HEK293T (cell line): ENCODE data around the gene KCTD14.
"Not testable (repeated sequence)": the region's sequence is repeated elsewhere in the genome, so short reads cannot be mapped to it uniquely, and the experiment has no call there.

Experiments
- CTCF ChIA-PET: fragments of 350-600 bp; formaldehyde crosslinking; extraction: SDS; loops from one replicate; lab custom pipeline; 2021; ENCODE audit warnings: antibody characterized with exemption, inconsistent platforms; lab: Yijun Ruan, JAX
- POLR2A ChIA-PET: fragments of 350-600 bp; formaldehyde crosslinking; extraction: SDS; loops from one replicate; lab custom pipeline; 2020; ENCODE audit warnings: antibody characterized with exemption, inconsistent platforms; lab: Yijun Ruan, JAX
- DNase-seq: peaks from one replicate; pipeline ENCODE4 v3.0.0; 2012; ENCODE audit warnings: mixed read lengths; ENCODE audit errors: extremely low spot score
- ARNT ChIP-seq: fragments of 450-650 bp; IDR thresholded peaks from 2 replicates; pipeline ENCODE4 v1.6.1; 2017; ENCODE audit warnings: mild to moderate bottlenecking
- BHLHE40 ChIP-seq: fragments of 450-650 bp; IDR thresholded peaks from 2 replicates; pipeline ENCODE4 v1.6.1; 2016; ENCODE audit warnings: mild to moderate bottlenecking, moderate library complexity, borderline replicate concordance
- CTBP1 ChIP-seq: fragments of 450-650 bp; IDR thresholded peaks from 2 replicates; pipeline ENCODE4 v1.6.1; 2016; ENCODE audit warnings: borderline replicate concordance
- ELF4 ChIP-seq: fragments of 450-650 bp; IDR thresholded peaks from 2 replicates; pipeline ENCODE4 v1.6.1; 2017; ENCODE audit warnings: antibody characterized with exemption
- FOXA1 ChIP-seq: fragments of 450-650 bp; IDR thresholded peaks from 2 replicates; pipeline ENCODE4 v1.6.1; 2016; ENCODE audit warnings: mild to moderate bottlenecking
- FOXK2 ChIP-seq: fragments of 450-650 bp; IDR thresholded peaks from 2 replicates; pipeline ENCODE4 v1.6.1; 2016; ENCODE audit warnings: mild to moderate bottlenecking
- FOXM1 ChIP-seq: fragments of 450-650 bp; IDR thresholded peaks from 2 replicates; pipeline ENCODE4 v1.6.1; 2017; ENCODE audit warnings: mild to moderate bottlenecking, borderline replicate concordance
- HDGF ChIP-seq: fragments of 450-650 bp; IDR thresholded peaks from 2 replicates; pipeline ENCODE4 v1.6.1; 2017; ENCODE audit warnings: antibody characterized with exemption, borderline replicate concordance
- L3MBTL2 ChIP-seq: fragments of 450-650 bp; conservative IDR thresholded peaks from 2 replicates; pipeline ENCODE4 v1.6.1; 2016; ENCODE audit warnings: mild to moderate bottlenecking
- LEF1 ChIP-seq: fragments of 450-650 bp; IDR thresholded peaks from 2 replicates; pipeline ENCODE4 v1.6.1; 2017; ENCODE audit warnings: mild to moderate bottlenecking, borderline replicate concordance
- NFRKB ChIP-seq: fragments of 450-650 bp; IDR thresholded peaks from 2 replicates; pipeline ENCODE4 v1.6.1; 2016; ENCODE audit warnings: mild to moderate bottlenecking, moderate library complexity
- SP1 ChIP-seq: fragments of 450-650 bp; IDR thresholded peaks from 2 replicates; pipeline ENCODE4 v1.6.1; 2017
- SUZ12 ChIP-seq: fragments of 450-650 bp; IDR thresholded peaks from 2 replicates; pipeline ENCODE4 v1.6.1; 2016; ENCODE audit warnings: mild to moderate bottlenecking
- TARDBP ChIP-seq: fragments of 450-650 bp; IDR thresholded peaks from 2 replicates; pipeline ENCODE4 v1.6.1; 2016
- ZNF384 ChIP-seq: fragments of 450-650 bp; IDR thresholded peaks from 2 replicates; pipeline ENCODE4 v1.6.1; 2016
- TF ChIP-seq, protein P1 (sequence below): fragments of 450-650 bp; IDR thresholded peaks from 2 replicates; pipeline ENCODE4 v1.6.1; 2016

The KCTD14 gene

DNA sequence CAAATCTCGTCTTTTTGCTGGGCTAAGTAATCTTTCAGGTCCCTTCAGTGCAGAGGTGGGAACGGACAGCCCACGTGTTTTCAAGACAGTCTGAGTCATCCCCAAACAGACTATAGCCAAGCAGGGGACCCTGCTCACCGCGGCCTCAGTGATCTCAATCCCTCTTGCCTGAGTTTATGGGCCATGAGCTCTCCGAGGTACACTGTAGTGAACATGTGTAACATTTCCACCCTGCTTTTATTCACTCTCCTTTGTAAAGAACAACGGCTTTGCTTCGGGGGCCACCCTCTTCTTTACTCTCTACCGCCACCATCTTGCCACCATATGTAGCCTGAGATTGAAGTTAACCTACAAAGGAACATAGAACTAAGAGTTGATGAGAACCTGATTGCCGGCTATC lies 11.5 kb upstream of the KCTD14 start:
- no peak for TF ChIP-seq ZNF384
- TF ChIP-seq L3MBTL2: no peak
- TF ChIP-seq SP1: no peak
- TF ChIP-seq NFRKB: no peak
- TF ChIP-seq LEF1: no peak
- TF ChIP-seq HDGF: no peak
- TF ChIP-seq FOXA1: no peak
- no peak for TF ChIP-seq FOXM1
- ChIA-PET POLR2A (no interaction called here), CTCF (interaction anchor here (1.2 to 2.1 kb wide), 2 partner anchors 11 to 35 kb away, joined by 6 read pairs; no protein-coding TSS in a partner anchor)
- no peak for DNase-seq

DNA sequence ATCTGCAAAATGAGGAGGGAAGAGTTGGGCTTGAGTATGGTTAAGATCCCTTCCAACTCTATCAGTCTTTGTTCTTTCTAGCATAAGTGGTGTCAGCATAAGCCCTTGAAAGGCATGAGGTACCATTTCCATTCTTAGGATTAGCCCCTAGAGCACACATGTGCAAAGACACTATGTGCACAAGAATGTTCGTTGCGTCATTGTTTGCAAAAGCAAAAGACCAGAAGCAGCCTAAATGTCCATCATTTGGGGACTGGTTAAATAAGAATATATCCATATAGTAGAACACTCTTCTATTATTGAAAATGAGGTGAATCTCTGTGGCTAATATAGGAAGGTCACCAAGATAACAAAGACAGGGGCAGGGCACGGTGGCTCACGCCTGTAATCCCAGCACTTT lies 10.0 kb upstream of the KCTD14 start:
- DNase-seq: no peak
- TF ChIP-seq SUZ12 (no peak), NFRKB (no peak), ARNT (no peak), FOXM1 (no peak), L3MBTL2 (no peak), ELF4 (no peak), FOXK2 (no peak), CTBP1 (no peak), SP1 (no peak), FOXA1 (no peak)
- TF ChIP-seq, protein P1, sequence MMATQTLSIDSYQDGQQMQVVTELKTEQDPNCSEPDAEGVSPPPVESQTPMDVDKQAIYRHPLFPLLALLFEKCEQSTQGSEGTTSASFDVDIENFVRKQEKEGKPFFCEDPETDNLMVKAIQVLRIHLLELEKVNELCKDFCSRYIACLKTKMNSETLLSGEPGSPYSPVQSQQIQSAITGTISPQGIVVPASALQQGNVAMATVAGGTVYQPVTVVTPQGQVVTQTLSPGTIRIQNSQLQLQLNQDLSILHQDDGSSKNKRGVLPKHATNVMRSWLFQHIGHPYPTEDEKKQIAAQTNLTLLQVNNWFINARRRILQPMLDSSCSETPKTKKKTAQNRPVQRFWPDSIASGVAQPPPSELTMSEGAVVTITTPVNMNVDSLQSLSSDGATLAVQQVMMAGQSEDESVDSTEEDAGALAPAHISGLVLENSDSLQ: no peak
- ChIA-PET CTCF (no interaction called here), POLR2A (no interaction called here)

DNA sequence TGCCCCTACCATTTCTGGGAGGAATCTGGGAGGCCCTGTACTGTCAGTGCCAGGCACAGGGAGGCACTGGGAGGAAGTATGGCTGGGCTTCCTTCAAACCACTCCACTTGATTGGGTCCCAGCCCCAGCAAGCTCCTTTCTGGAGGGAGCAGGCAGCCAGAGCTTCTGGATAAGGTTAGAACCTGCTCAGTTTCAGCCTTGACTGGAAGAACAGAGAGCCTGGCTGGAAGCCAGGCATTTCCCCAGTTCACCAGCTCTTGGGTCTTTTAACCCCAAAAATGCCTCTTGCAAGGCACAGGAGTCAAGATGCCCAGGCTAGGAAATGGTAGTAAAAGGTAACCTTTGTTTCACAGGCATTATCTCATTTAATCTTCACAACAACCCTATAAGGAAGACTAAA lies 9.0 kb upstream of the KCTD14 start:
- no peak for DNase-seq
- TF ChIP-seq L3MBTL2 (no peak), FOXA1 (no peak), CTBP1 (no peak), ZNF384 (no peak), BHLHE40 (no peak), FOXK2 (no peak), FOXM1 (no peak), NFRKB (no peak), SUZ12 (no peak), ARNT (no peak), SP1 (no peak), TARDBP (no peak), ELF4 (no peak), LEF1 (no peak), HDGF (no peak)
- TF ChIP-seq, protein P1: no peak
- ChIA-PET POLR2A (interaction anchor here (0.6 kb wide), 1 partner anchor 37 kb away, joined by 4 read pairs; the partner anchor contains the start of gene INTS4), CTCF (interaction anchor here (0.6 to 0.9 kb wide), 2 partner anchors 14 to 317 kb away, joined by 4 read pairs; no protein-coding TSS in a partner anchor)

DNA sequence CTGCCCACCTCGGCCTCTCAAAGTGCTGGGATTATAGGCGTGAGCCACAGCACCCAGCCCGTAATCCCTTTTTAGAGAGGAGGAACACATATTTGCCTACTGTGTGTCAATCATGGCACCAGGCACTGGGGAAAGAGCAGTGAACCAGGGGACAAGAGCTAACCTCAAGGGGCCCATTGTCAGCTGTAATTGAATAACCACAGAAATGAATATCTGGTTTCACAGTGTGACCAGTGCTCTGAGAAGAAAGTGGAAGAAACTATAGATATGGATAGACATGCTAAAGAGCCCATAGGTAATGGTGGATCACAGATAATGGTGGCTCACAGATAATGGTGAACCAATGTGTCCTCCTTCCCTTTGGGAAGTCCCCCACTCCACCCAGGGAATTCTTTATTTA lies 8.6 kb upstream of the KCTD14 start:
- ChIA-PET POLR2A (interaction anchor here (0.6 to 0.7 kb wide), 2 partner anchors 10 to 37 kb away, joined by 3 to 4 read pairs; partner anchors contain the start of gene INTS4), CTCF (interaction anchor here (0.6 to 0.9 kb wide), 2 partner anchors 14 to 317 kb away, joined by 4 read pairs; no protein-coding TSS in a partner anchor)
- TF ChIP-seq NFRKB (no peak), HDGF (no peak), FOXA1 (no peak), FOXK2 (no peak), CTBP1 (no peak), L3MBTL2 (no peak), ZNF384 (no peak), TARDBP (no peak), LEF1 (no peak), SUZ12 (no peak), ELF4 (no peak), ARNT (no peak), FOXM1 (no peak), SP1 (no peak)
- TF ChIP-seq, protein P1: no peak
- DNase-seq: no peak

DNA sequence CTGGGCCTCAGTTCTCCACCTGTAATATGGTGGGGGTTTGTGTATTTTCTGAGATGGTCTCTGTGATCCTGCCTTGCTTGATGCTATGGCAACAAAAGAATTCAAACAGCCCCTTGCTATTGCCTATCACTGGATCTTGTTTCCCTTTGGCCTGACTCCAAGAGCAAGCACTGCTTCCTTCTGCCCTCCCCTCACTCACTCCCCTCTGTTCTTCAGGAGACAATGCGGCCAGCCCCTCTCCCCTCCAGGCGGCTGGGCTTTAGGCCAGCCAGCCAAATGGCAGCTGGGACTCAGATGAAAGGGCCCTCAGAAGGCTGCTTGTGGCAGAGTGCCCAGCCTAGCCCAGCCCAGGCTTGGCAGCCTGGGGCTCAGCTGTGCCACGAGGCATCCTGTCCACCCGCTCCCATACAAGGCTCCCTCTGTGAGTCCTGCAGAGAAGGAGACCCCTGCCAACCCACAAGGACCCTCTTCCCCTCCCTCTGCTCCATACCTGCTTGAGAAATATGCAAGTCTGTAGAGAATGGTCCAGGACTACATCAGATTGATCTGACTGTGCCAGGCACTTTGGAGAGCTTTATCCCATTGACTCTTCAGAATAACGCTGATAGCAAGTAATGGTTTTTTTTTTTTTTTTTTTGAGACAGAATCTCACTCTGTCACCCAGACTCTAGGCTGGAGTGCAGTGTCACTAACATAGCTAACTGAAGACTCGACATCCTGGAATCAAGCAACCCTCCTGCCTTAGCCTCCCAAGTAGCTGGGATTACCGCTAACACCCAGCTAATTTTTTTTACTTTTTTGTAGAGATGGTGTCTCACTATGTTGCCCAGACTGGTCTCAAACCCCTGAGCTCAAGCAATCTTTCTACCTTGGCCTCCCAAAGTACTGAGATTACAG lies 7.6 kb upstream of the KCTD14 start:
- no peak for TF ChIP-seq NFRKB
- TF ChIP-seq FOXK2: no peak
- TF ChIP-seq, protein P1: no peak
- TF ChIP-seq FOXM1: no peak
- TF ChIP-seq ELF4: no peak
- TF ChIP-seq FOXA1: no peak
- no peak for TF ChIP-seq SUZ12
- TF ChIP-seq CTBP1: no peak
- TF ChIP-seq TARDBP: no peak
- no peak for TF ChIP-seq LEF1
- TF ChIP-seq HDGF: no peak
- TF ChIP-seq BHLHE40: no peak
- no peak for TF ChIP-seq ZNF384
- no peak for TF ChIP-seq SP1
- TF ChIP-seq L3MBTL2: no peak
- TF ChIP-seq ARNT: no peak
- no peak for DNase-seq
- CTCF ChIA-PET: interaction anchor here (0.7 kb wide), 1 partner anchor 15 kb away, joined by 3 read pairs; no protein-coding TSS in a partner anchor
- POLR2A ChIA-PET: interaction anchor here (0.7 kb wide), 2 partner anchors 9 to 11 kb away, joined by 3 read pairs; no protein-coding TSS in a partner anchor

DNA sequence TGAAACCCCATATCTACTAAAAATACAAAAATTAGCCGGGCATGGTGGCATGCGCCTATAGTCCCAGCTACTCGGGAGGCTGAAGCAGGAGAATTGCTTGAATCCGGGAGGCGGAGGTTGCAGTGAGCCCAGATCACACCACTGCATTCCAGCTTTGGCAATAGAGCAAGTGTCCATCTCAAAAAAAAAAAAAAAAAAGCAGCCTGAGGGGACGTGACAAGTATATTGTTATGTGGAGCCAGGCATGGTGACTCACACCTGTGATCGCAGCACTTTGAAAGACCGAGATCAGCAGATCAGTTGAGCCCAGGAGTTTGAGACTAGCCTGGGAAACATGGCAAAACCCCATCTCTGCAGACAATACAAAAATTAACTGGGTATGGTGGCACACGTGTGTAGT lies 5.3 kb upstream of the KCTD14 start:
- CTCF ChIA-PET, DNase-seq, POLR2A ChIA-PET: not testable (repeated sequence)
